Endothelial cell of umbilical vein (primary cell): ENCODE results near the gene LRIG1.

ENCODE experiments used
- EZH2 ChIP-seq: IDR thresholded peaks from 2 replicates; pipeline ENCODE4 v1.6.1; 2012; ENCODE audit warnings: borderline replicate concordance, low read depth, mild to moderate bottlenecking, moderate library complexity, low read length, inconsistent platforms; ENCODE audit not compliant: severe bottlenecking
- GATA2 ChIP-seq: IDR thresholded peaks from 2 replicates; pipeline ENCODE4 v1.7.0; 2011; ENCODE audit warnings: low read depth, mild to moderate bottlenecking, moderate library complexity, mixed read lengths, low read length; ENCODE audit not compliant: insufficient read length, insufficient read depth
- JUN ChIP-seq: IDR thresholded peaks from 2 replicates; pipeline ENCODE4 v1.6.1; 2011; ENCODE audit warnings: borderline replicate concordance, low read depth; ENCODE audit not compliant: insufficient read length, insufficient read depth
- MYC ChIP-seq: IDR thresholded peaks from one replicate; pipeline ENCODE4 v1.6.1; 2011; ENCODE audit warnings: mild to moderate bottlenecking, low read depth, low read length
- POLR2A ChIP-seq: IDR thresholded peaks from 2 replicates; pipeline ENCODE4 v1.6.1; 2012; ENCODE audit warnings: low read depth, mild to moderate bottlenecking, control low read depth, low read length
- POLR2AphosphoS5 ChIP-seq: IDR thresholded peaks from 2 replicates; pipeline ENCODE4 v1.6.1; 2012; ENCODE audit warnings: low read depth, mild to moderate bottlenecking, control low read depth, low read length, moderate library complexity; ENCODE audit not compliant: insufficient read depth
- TF ChIP-seq, protein P1 (sequence below), 2 donors: IDR thresholded peaks; 1 replicate in 1 of 2; 2 replicates in 1 of 2; pipeline ENCODE4 v1.5.1; 2011; ENCODE audit warnings: low read length in 2 of 2, mild to moderate bottlenecking in 2 of 2, moderate library complexity in 2 of 2, control low read depth in 1 of 2, inconsistent platforms in 1 of 2, low read depth in 1 of 2; ENCODE audit not compliant: insufficient read depth in 1 of 2; ENCODE audit errors: extremely low read depth in 1 of 2
- TF ChIP-seq, protein P2 (sequence below): IDR thresholded peaks from 2 replicates; pipeline ENCODE4 v1.6.1; 2011; ENCODE audit not compliant: insufficient read depth, insufficient read length

- TF ChIP-seq, protein P1, sequence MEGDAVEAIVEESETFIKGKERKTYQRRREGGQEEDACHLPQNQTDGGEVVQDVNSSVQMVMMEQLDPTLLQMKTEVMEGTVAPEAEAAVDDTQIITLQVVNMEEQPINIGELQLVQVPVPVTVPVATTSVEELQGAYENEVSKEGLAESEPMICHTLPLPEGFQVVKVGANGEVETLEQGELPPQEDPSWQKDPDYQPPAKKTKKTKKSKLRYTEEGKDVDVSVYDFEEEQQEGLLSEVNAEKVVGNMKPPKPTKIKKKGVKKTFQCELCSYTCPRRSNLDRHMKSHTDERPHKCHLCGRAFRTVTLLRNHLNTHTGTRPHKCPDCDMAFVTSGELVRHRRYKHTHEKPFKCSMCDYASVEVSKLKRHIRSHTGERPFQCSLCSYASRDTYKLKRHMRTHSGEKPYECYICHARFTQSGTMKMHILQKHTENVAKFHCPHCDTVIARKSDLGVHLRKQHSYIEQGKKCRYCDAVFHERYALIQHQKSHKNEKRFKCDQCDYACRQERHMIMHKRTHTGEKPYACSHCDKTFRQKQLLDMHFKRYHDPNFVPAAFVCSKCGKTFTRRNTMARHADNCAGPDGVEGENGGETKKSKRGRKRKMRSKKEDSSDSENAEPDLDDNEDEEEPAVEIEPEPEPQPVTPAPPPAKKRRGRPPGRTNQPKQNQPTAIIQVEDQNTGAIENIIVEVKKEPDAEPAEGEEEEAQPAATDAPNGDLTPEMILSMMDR (IDR thresholded peaks at IDR 0.05; ENCODE audit: extremely low read depth in 1 of 2, insufficient read depth in 1 of 2, low read depth in 1 of 2, low read length in 2 of 2) = no peak
- TF ChIP-seq POLR2A (no peak), JUN (no peak), POLR2AphosphoS5 (no peak), EZH2 (no peak), MYC (no peak), GATA2 (no peak)
- TF ChIP-seq, protein P2, sequence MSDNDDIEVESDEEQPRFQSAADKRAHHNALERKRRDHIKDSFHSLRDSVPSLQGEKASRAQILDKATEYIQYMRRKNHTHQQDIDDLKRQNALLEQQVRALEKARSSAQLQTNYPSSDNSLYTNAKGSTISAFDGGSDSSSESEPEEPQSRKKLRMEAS = no peak
These were observed 161.9 kb downstream of the LRIG1 start for GRCh38 chr3:66338927-66339326.
